NCI-H345 treated with DMSO at 0.1 percent for 48 hours (cell line): ENCODE results near the gene ESPNL.

Source experiments
- DNase-seq: peaks from one replicate; lab custom pipeline; 2025; ENCODE audit not compliant: unreplicated experiment; lab: John Stamatoyannopoulos, UW

ESPNL gene

GRCh38 chr2:238127165-238128060, 27.3 kb downstream of the ESPNL start:
- DNase-seq = no peak

- no peak for DNase-seq
Measured at GRCh38 chr2:238128061-238128440, 27.9 kb downstream of the ESPNL start.

DNA sequence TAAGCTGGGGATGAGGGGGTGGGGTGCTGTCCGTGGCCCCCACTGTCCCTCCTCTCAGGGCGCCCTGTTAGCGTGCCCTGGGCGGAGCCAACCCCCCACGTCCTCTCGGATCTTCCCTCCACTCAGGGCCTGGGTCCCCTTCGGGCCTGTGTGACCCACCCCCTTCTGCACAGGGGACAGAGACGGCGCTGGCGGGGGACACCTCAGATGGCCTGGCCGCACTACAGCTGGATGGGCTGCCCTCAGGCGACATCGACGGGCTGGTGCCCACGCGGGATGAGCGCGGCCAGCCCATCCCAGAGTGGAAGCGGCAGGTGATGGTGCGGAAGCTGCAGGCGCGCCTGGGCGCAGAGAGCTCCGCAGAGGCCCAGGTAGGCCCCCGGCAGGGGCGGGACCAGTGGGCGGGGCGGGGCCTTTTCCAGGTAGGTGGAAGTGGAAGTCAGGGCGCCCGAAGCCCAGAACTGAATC, 28.4 kb downstream of the ESPNL start:
- no peak for DNase-seq

DNA sequence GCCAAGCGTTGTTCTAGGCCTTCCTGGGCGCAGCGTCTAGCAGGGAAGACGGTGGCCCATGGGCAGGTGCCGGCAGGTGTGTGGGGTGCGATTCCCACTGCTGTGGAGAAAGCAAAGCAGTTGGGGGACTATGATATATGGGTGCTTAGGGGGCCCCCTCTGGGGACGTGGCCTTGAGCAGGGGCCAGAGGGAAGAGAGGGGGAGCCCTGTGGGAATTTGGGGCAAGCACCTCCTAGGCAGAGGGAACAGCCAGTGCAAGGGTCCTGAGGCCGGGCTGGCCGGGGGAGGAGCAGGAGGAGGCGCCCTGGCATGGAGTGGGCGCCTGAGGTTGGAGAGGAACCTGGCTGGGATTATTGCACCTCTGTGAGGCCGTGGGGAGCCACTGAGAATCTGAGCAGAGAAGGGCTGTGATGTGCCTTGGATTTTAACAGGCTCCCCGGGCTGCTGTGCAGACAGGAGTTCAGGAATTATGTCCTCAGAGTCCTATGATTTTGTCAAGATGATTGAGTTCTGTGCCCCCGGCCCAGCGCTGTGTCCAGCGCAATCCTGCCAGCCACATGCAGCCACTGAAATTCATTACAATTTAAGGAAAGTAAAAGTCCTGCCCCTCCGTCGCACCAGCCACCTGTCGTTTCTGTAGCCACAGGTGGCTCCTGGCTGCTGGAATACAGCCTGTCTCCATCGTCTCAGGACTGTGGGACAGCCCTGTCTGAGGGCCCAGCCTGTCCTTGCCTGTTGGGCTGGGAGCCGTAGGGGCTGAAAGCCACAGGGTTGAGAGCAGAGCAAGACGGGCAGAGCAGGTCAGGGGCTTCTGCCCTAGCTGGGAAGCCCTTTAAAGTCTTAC, 29.2 kb downstream of the ESPNL start:
- DNase-seq = no peak

DNA sequence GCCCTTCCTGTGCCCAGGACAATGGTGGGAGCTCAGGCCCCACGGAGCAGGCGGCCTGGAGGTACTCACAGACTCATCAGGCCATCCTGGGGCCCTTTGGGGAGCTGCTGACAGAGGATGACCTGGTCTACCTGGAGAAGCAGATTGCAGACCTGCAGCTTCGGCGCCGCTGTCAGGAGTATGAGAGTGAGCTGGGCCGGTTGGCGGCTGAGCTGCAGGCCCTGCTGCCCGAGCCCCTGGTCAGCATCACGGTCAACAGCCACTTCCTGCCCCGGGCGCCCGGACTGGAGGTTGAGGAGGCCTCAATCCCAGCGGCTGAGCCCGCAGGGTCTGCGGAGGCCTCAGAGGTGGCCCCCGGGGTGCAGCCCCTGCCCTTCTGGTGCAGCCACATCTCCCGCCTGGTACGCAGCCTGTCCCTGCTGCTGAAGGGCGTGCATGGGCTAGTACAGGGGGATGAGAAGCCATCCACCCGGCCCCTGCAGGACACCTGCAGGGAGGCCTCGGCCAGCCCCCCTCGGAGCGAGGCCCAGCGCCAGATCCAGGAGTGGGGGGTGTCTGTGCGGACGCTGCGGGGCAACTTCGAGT, 30.1 kb downstream of the ESPNL start:
- no peak for DNase-seq

DNA sequence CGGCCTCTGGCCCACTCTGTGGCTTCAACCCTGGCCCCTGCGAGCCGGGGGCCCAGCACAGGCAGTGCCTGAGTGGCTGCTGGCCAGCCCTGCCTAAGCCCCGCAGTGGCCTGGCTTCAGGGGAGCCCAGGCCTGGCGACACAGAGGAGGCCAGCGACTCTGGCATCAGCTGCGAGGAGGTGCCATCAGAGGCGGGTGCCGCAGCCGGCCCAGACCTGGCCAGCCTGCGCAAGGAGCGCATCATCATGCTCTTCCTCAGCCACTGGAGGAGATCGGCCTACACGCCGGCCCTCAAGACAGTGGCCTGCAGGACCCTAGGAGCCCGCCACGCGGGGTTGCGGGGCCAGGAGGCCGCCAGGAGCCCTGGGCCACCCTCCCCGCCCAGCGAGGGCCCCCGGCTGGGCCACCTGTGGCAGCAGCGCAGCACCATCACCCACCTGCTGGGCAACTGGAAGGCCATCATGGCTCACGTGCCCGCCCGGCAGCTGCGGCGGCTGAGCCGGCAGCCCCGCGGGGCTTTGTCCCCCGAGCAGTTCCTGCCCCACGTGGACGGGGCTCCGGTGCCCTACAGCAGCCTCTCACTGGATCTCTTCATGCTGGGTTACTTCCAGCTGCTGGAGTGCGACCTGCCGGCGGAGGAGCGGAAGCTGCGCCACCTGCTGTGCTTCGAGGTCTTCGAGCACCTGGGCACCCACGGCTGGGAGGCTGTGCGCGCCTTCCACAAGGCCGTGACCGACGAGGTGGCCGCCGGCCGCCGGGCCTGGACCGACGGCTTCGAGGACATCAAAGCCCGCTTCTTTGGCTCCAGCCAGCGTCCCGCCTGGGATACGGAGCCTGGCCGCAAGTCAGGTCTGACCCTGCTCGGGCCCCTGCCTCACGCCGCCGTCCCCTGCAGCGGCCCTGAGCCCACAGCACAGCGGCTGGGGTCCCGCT, 30.8 kb downstream of the ESPNL start:
- peak; percentile 19 for DNase-seq

DNA sequence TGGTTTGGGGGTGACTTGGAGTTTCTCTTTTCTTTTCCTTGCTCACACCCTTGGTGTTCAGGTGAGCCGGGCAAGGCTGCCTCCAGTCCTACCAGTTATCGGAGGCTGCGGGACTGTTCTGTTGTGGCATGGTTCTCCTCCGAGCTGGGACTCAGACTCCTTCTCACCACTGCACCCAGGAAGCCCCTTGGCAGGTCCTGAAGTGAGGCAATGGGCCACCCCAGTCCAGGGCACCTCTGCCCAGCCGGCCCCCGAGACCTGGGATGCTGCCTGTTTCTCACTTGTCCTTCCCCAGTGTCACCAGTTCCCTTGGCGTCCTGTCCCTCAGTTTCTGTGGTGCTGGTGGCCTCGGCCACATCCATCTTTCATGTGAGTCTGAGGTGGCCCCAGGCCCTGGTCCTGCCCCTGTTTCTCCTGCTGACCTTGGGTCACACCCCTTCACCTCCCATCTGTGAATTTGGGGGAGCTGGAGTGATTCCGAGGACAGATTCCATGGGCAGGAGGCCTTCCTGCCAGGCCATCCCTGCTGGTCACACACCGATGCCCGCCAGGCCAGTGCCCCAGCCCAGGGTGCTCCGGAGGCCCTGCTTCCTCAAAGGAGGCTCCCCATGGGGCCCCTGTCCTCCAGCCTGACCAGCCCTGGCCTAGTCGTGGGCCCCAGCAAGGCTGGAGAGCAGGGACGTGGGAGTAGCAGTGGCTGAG, 31.8 kb downstream of the ESPNL start:
- DNase-seq = no peak

- no peak for DNase-seq
Measured at GRCh38 chr2:238132463-238133450, 32.6 kb downstream of the ESPNL start.

DNA sequence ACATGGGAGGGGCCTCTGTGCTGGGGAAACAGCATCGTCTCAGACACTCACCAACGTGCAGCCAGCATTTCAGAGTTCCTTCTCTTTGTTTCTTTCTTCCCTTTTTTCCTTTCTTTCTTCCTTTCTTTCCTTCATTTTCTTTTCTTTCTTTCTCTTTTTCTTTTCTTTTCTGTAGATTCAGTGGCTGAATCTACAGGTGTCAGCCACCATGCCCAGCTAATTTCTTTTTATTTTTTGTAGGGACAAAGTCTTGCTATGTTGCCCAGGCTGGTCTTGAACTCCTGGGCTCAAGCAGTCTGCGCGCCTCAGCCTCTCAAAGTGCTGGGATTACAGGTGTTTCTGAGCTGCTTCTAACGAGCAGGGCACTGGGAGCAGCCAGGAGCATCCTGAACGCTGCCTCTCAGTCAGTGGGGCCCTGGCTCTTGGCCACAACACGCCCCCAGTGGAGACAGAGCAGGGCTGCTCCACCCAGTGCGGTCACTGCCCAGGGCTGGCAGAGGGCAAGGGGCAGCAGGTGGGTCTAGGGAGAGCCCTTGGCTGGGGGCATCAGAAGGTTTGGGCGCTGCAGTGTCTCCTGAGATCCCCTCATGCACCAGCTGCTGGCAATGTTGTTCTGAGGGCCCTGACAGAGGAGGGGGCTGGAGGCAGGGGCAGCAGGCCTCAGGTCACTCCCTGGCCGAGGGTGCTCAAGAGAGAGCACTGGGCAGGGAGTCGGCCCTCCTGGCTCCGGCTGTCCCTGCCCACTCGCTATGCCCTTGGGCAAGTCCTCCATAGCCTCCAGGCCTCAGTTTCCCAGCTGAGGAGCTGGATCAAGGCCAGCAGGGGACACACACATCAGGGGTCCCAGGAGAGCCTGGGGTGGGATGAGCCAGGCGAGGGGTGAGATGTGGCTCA, 33.6 kb downstream of the ESPNL start:
- DNase-seq = no peak

- no peak for DNase-seq
Measured at GRCh38 chr2:238134393-238134785, 34.2 kb downstream of the ESPNL start.

- no peak for DNase-seq
Measured at GRCh38 chr2:238135601-238136150, 35.5 kb downstream of the ESPNL start.

DNA sequence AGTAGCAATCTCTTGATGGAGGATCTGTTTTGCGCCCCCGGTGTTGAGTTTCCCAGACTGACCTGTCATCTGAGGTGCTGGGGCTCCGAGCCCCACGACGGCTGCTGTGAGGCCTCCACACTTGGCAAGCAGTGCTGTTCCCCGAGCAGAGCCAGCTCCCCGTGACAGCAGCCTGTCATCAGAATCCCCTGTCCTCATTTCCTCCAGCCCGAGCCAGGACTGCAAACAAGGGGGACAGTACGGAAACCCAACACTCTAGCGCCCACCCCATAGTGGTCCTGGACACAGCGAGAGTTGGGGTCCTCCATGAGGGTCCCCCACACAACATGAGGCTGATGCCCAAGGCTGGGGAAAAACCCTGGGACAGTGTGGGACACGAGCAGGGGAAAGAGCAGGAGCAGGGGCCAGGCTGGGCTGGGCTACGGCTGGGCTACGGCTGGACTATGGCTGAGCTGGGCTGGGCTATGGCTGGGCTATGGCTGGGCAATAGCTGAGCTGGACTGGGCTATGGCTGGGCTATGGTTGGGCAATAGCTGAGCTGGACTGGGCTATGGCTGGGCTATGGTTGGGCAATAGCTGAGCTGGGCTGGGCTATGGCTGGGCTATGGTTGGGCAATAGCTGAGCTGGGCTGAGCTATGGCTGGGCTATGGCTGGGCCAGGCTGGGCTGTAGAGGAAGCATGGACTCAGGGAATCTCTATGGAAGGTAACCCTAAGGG, 36.8 kb downstream of the ESPNL start:
- DNase-seq = no peak

GRCh38 chr2:238137885-238138284, 37.7 kb downstream of the ESPNL start:
- no peak for DNase-seq

DNA sequence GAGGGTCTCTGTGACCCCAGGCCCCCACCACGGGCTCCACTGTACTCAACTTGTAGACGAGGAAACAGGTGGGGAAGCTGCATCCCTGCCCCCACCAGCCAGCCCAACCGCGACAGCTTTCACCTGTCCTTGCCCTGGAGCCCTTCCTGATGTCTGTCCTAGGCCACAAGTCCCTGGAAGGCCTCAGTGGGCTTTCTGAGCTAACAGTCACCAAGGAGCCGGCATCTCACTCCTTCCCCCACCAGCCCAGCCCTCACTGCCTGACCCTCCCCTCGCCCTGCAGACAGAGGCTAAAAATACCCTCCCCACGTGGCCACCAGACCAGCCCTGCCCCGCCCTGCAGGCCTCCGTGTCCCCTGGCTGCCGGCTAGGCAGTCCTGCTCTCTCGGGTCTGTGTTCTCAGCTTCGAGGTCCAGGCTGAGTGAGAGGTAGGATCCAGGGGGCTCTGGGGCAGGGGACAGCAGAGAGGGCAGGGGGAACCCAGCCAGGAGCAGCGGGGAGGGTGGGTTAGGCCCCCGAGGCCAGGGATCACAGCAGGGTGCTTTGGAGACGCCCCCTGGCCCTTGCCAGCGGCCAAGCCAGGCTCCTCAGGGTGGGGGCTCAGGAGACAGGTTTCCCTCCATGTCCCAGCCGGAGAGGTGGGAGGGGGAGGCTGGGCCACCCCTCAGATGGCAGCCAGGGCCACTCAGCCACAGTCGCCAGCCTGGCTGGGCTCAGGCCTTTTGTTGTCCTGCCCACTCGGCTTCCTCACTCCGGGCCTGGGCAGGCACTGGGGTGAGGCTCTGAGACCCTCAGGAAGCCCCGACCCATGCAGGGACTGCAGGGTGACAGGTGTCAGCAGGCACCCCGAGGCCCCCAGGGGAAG, 38.4 kb downstream of the ESPNL start, which contains the start of gene KLHL30:
Gene KLHL30, plus strand, starts transcription at position 338 of the 865 bp plus-strand sequence. CDS start 2,087 bp downstream, outside the sequence.
- no peak for DNase-seq

DNA sequence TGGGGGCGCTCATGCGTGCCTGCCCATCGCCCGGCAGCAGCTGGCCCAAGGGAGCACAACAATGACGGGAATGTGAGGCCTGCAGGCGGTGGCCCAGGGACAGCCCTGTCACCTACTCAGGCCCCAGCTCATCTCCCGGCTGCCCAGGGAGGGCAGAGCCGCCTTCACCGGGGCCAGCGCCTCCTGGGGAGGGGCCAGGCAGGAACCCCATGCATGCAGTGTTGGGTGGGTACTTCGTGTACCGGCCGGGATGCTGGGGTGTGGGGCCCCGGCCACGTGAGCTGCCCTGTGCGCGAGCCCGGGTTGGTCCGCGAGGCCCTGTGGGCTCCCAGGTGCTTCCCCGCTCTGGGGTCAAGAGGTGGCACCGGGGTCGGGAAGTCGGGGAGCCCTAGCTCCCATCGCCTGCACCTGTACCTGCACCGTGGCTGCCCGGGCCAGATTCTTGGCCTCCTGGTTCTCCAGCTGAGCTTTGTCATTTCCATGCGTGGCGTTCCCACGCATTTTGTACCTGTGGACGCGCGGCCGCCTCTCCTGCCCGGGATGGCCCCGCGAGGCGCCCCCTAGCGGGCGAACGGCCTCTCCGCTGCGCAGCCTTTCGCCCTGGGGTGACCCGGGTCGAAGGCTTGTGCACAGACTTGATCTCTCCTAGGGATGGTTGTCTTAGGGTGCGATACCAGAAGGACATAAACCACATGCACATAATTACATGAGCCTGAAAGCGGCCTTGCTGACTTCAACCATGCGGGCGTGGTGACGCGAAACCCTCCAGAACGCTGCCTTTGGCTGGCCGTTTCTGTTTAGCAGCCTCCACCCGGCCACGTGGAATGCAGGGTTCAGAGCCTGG, 39.3 kb downstream of the ESPNL start:
- DNase-seq = no peak
